HepG2 (cell line): ENCODE results near the gene C1QTNF1. TPM values are rescaled to one million over a fixed set of nuclear protein-coding genes. Genes with fewer than 3 reads are reported as not detected.
A peak's percentile ranks its signal among the peaks of the same experiment; 100 is the strongest.

Source experiments
- ATAC-seq: fragments of 200-7000 bp; cut with Tn5 transposase; 3 replicates; pipeline ENCODE4 v1.9.1; 2020; ENCODE audit warnings: mild to moderate bottlenecking, moderate library complexity
- BruUV-seq: library from RNA; stranded (reverse); fragments of 400-500 nt; replicated peaks from 2 replicates; lab custom pipeline; 2021; lab: Mats Ljungman, UMichigan
- CTCF ChIA-PET: fragments of 300-600 bp; formaldehyde crosslinking; extraction: SDS; loops from one replicate; lab custom pipeline; 2021; ENCODE audit warnings: low total read pairs, inconsistent platforms, low intra/inter-chr PET ratio; lab: Yijun Ruan, JAX
- POLR2A ChIA-PET: fragments of 350-600 bp; sonication (Branson Sonifier 250); formaldehyde crosslinking; loops from one replicate; lab custom pipeline; 2020; ENCODE audit warnings: antibody characterized with exemption, inconsistent platforms; lab: Yijun Ruan, JAX
- DNase-seq: peaks from one replicate; pipeline ENCODE4 v3.0.0-alpha.2; 2015; ENCODE audit warnings: low spot score
- FAIRE-seq: peaks from 3 replicates; lab custom pipeline; 2011; peaks lifted over from hg19 to GRCh38; lab: Jason Lieb, UNC
- H2AFZ ChIP-seq: one replicate; pipeline ENCODE4 v1.6.1; 2011; ENCODE audit warnings: low read length, inconsistent platforms
- H3K27ac ChIP-seq: fragments of 300-600 bp; 3 replicates; pipeline ENCODE4 v1.8.0; 2011; ENCODE audit warnings: mixed run types, mild to moderate bottlenecking, mixed read lengths, low read length, inconsistent platforms; ENCODE audit not compliant: insufficient read depth; ENCODE audit errors: extremely low read length
- H3K27me3 ChIP-seq, 2 experiments: fragments of 200-600 bp in 1 of 2; 2 replicates in 1 of 2; 3 replicates in 1 of 2; pipeline versions ENCODE4 v1.6.0 to v1.8.0; 2011; ENCODE audit warnings: low read length in 2 of 2, mild to moderate bottlenecking in 2 of 2, moderate library complexity in 2 of 2, inconsistent platforms in 1 of 2; ENCODE audit not compliant: insufficient read depth in 2 of 2, control insufficient read depth in 1 of 2
- H3K36me3 ChIP-seq, 2 experiments: fragments of 200-600 bp in 1 of 2; replicated peaks in 1 of 2; 2 replicates in 1 of 2; 3 replicates in 1 of 2; pipeline versions ENCODE4 v1.5.1 to v1.8.0; 2011; ENCODE audit warnings: low read length in 2 of 2, inconsistent platforms in 1 of 2; ENCODE audit not compliant: insufficient read depth in 2 of 2, control insufficient read depth in 1 of 2
- H3K4me1 ChIP-seq: 2 replicates; pipeline ENCODE4 v1.5.1; 2012; ENCODE audit warnings: low read length, inconsistent platforms; ENCODE audit not compliant: insufficient read depth
- H3K4me2 ChIP-seq: 2 replicates; pipeline ENCODE4 v1.6.0; 2011; ENCODE audit warnings: low read depth, low read length, inconsistent platforms
- H3K4me3 ChIP-seq, 3 experiments: fragments of 200-600 bp in 1 of 3; sonication (generic), shearing (Covaris generic) in 1 of 3; replicated peaks in 1 of 3; 2 replicates each; pipeline ENCODE4 v1.5.1; 2011 to 2016; ENCODE audit warnings: low read length in 3 of 3, inconsistent platforms in 2 of 3, low read depth in 2 of 3, mild to moderate bottlenecking in 2 of 3, control low read depth in 1 of 3, mixed read lengths in 1 of 3; ENCODE audit not compliant: insufficient read depth in 1 of 3
- H3K79me2 ChIP-seq: one replicate; pipeline ENCODE4 v1.6.1; 2011; ENCODE audit warnings: low read length, inconsistent platforms; ENCODE audit not compliant: insufficient read depth
- H3K9ac ChIP-seq: 2 replicates; pipeline ENCODE4 v1.6.0; 2011; ENCODE audit warnings: mild to moderate bottlenecking, low read depth, low read length, inconsistent platforms; ENCODE audit not compliant: insufficient read depth
- H3K9me3 ChIP-seq: 2 replicates; pipeline ENCODE4 v1.5.1; 2012; ENCODE audit warnings: mild to moderate bottlenecking, low read length
- H4K20me1 ChIP-seq: 2 replicates; pipeline ENCODE4 v1.6.0; 2011; ENCODE audit warnings: inconsistent platforms, mild to moderate bottlenecking, low read length, moderate library complexity; ENCODE audit not compliant: insufficient read depth
- AGO2 ChIP-seq: fragments of 200-400 bp; formaldehyde crosslinking; optimal IDR thresholded peaks from 2 replicates; pipeline ENCODE3; 2017; ENCODE audit warnings: mild to moderate bottlenecking, low read depth, low read length, moderate library complexity
- DMAP1 ChIP-seq: IDR thresholded peaks from 2 replicates; pipeline ENCODE4 v1.6.1; 2016
- ISL2 ChIP-seq: sonication (generic); formaldehyde crosslinking; IDR thresholded peaks from 2 replicates; pipeline ENCODE4 v1.5.0; 2020; ENCODE audit warnings: missing genetic modification reagents
- MBNL3 ChIP-seq: fragments of 250-450 bp; sonication (Bioruptor Pico); conservative IDR thresholded peaks from 2 replicates; pipeline ENCODE4 v1.8.0; 2022; ENCODE audit warnings: mild to moderate bottlenecking, inconsistent platforms
- SMARCE1 ChIP-seq: fragments of 450-650 bp; IDR thresholded peaks from 2 replicates; pipeline ENCODE4 v1.6.1; 2017; ENCODE audit warnings: borderline replicate concordance
- ZNF484 ChIP-seq: sonication (generic); formaldehyde crosslinking; IDR thresholded peaks from 2 replicates; pipeline ENCODE4 v1.5.1; 2020; ENCODE audit warnings: mild to moderate bottlenecking, low read depth, missing genetic modification reagents, borderline replicate concordance
- ZNF557 ChIP-seq: sonication (generic); formaldehyde crosslinking; IDR thresholded peaks from 2 replicates; pipeline ENCODE4 v1.4.0; 2020; ENCODE audit warnings: missing genetic modification reagents
- WGBS: methylation state at CpG from one replicate; pipeline ENCODE4 v1.1.6; 2017; ENCODE audit warnings: low lambda C conversion rate; 5-methylcytosine and 5-hydroxymethylcytosine counted together
- in situ Hi-C: cut with HindIII; loops from 2 replicates; pipeline ENCODE4 v1.10.0; 2017; ENCODE audit warnings: low pct_unique_long_range_greater_than_20kb; ENCODE audit not compliant: extremely low pct_ligation_motif_present
- intact Hi-C: fragments of 100-400 bp; cut with micrococcal nuclease; formaldehyde crosslinking; loops from one replicate; pipeline ENCODE4 v1.10.0; 2022; ENCODE audit not compliant: unreplicated experiment
- polyA plus RNA-seq, 8 experiments: library from polyadenylated mRNA; depleted of rRNA in 3 of 8; stranded (reverse) in 7 of 8; unstranded in 1 of 8; fragments of >200 nt; fragmentation: Illumina TruSeq in 4 of 8; extraction: Trizol in 4 of 8; gene quantifications; 2 replicates each; pipeline versions ENCODE4 v1.2.1 to v1.2.3, GENCODE V29; 2011 to 2016; ENCODE audit warnings: low read depth in 4 of 8, missing spikeins in 1 of 8, mixed read lengths in 1 of 8; ENCODE audit not compliant: insufficient read depth in 1 of 8
- total RNA-seq, 5 experiments: library from RNA; depleted of rRNA; stranded (reverse); fragments of >200 nt; fragmentation: Illumina TruSeq; extraction: Trizol; gene quantifications; 2 replicates each; pipeline ENCODE4 v1.2.3, GENCODE V29; 2016; ENCODE audit warnings: low read depth in 1 of 5
- TF ChIP-seq, protein P1 (sequence below): sonication (generic); formaldehyde crosslinking; IDR thresholded peaks from 2 replicates; pipeline ENCODE4; 2020; ENCODE audit warnings: missing genetic modification reagents, mild to moderate bottlenecking, borderline replicate concordance
- TF ChIP-seq, protein P2 (sequence below), 2 experiments: sonication (generic) in 1 of 2; formaldehyde crosslinking in 1 of 2; IDR thresholded peaks; 2 replicates each; pipeline versions ENCODE4 v1.4.0 to v1.6.1; 2018 to 2020; ENCODE audit warnings: missing genetic modification reagents in 2 of 2, borderline replicate concordance in 1 of 2, low read depth in 1 of 2, mild to moderate bottlenecking in 1 of 2, missing biosample characterization in 1 of 2

C1QTNF1 gene
- total and polyA plus RNA-seq, 2 of the 13 experiments (the other 11 are each of a cell fraction or from before 2014, with no cell fraction given): 0.18 to 0.86 TPM

DNA sequence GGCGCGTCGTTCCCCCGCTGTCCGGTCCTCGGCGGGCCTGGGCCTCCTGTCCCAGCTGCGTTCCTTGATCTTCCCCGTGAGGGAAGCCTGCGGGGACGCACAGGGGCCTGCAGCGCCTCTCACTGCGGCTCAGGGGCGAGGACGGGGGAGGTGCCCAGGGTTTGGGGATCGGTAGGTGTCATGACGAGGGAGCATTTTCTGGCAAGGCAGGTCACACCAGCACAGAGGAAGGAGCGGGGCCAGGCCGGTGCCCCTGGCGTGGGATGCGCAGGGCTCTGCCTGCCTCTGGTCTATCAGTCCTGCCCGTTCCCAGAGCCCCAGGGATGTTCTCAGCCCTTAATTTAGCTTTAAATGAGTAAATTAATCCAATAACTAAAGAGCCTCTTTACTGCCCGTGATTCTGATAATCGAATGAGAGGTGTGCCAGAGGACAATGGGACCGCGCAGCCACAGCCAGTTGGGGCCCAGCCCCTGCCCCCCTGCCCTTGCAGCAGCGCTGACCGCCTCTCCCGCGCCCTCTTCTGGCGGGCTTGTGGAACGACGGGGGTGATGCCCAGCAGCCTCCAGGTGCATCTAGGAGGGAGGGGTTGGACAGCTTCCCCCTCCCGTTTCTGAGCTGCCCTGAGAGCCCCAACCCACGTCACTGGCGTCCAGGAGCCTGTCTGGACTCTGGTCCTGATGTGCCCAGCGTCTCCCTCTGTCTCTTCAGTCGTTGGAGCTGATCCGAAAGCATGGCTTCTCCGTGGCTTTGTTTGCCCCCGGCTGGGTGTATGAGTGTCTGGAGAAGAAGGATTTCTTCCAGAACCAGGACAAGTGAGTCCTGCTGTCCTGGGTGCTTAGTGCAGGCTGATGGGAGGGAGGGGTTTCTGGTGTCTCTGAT is 58.6 kb downstream of the C1QTNF1 start (continued):
- TF ChIP-seq MBNL3 (no peak), ISL2 (CRISPR knock-in tag) (no peak), DMAP1 (CRISPR knock-in tag) (no peak), ZNF484 (CRISPR knock-in tag) (no peak), SMARCE1 (no peak)
- TF ChIP-seq, protein P1, sequence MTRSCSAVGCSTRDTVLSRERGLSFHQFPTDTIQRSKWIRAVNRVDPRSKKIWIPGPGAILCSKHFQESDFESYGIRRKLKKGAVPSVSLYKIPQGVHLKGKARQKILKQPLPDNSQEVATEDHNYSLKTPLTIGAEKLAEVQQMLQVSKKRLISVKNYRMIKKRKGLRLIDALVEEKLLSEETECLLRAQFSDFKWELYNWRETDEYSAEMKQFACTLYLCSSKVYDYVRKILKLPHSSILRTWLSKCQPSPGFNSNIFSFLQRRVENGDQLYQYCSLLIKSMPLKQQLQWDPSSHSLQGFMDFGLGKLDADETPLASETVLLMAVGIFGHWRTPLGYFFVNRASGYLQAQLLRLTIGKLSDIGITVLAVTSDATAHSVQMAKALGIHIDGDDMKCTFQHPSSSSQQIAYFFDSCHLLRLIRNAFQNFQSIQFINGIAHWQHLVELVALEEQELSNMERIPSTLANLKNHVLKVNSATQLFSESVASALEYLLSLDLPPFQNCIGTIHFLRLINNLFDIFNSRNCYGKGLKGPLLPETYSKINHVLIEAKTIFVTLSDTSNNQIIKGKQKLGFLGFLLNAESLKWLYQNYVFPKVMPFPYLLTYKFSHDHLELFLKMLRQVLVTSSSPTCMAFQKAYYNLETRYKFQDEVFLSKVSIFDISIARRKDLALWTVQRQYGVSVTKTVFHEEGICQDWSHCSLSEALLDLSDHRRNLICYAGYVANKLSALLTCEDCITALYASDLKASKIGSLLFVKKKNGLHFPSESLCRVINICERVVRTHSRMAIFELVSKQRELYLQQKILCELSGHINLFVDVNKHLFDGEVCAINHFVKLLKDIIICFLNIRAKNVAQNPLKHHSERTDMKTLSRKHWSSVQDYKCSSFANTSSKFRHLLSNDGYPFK: no peak

DNA sequence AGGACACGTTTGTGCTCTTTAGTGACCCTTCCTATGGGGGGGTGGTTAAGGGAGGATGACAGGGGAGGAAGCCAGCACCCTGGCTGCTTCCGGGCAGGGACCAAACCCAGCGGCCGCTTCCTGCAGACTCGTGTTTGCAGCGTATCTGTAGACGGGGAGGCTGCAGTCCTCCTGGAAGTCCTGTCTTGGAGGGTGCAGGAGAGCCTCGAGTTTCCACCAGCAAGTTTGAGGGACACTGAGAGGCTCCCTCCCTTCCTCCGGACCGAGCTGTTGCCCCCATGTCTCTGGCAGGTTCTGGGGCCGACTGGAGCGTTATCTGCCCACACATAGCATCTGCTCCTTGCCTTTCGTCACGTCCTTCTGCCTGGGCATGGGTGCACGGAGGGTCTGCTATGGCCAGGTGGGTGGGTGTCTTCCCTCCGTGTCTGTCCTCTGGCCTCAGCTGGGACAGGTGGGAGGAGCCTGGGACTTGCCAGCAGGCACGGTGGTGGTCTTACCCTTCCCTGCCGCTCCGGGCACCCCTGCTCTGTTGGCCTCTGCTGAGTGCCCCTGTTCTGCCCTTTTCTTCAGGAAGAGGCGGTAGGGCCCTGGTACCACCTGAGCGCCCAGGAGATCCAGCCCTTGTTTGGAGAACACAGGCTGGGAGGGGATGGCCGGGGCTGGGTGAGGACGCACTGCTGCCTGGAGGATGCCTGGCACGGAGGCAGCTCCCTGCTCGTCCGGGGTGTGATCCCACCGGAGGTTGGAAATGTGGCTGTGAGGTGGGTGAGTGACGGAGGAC is 59.4 kb downstream of the C1QTNF1 start:
- ATAC-seq: no peak

More for the DNA sequence above, 59.4 kb downstream of the C1QTNF1 start:
- Histone ChIP-seq H3K9ac (no peak overlapping the region), H3K36me3 (peaks cover 21 to 42% of the 10 kb centered on the region in 2 experiments; a peak in 4 of 5 replicates), H3K9me3 (no peaks in the 10 kb centered on the region), H3K4me3 (no peak overlapping the region), H3K79me2 (no peaks in the 10 kb centered on the region), H3K27ac (no peak overlapping the region), H3K27me3 (no peaks in the 10 kb centered on the region), H4K20me1 (peaks cover 11% of the 10 kb centered on the region; the same call in 1 of the 2 replicates), H2AFZ (no peak overlapping the region), H3K4me1 (no peaks in the 10 kb centered on the region), H3K4me2 (no peak overlapping the region)
- BruUV-seq: no TSS peak
- peak; percentile 50 for TF ChIP-seq AGO2
- TF ChIP-seq, protein P2, sequence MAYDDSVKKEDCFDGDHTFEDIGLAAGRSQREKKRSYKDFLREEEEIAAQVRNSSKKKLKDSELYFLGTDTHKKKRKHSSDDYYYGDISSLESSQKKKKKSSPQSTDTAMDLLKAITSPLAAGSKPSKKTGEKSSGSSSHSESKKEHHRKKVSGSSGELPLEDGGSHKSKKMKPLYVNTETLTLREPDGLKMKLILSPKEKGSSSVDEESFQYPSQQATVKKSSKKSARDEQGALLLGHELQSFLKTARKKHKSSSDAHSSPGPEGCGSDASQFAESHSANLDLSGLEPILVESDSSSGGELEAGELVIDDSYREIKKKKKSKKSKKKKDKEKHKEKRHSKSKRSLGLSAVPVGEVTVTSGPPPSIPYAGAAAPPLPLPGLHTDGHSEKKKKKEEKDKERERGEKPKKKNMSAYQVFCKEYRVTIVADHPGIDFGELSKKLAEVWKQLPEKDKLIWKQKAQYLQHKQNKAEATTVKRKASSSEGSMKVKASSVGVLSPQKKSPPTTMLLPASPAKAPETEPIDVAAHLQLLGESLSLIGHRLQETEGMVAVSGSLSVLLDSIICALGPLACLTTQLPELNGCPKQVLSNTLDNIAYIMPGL (CRISPR knock-in tag; IDR thresholded peaks at IDR 0.05; ENCODE audit: borderline replicate concordance in 1 of 2, low read depth in 1 of 2): no peak
- TF ChIP-seq ZNF557 (CRISPR knock-in tag): no peak
- in situ Hi-C loops: loop anchor here (5.0 kb wide), 1 partner anchor 36 kb away; no protein-coding TSS in a partner anchor
- POLR2A ChIA-PET: interaction anchor here (1.2 kb wide), 1 partner anchor 9 kb away, joined by 3 read pairs; the partner anchor contains the start of gene ENGASE
- intact Hi-C loops: no loop called here
- CTCF ChIA-PET: interaction anchor here (1.8 to 2.8 kb wide), 3 partner anchors 18 to 64 kb away, joined by 6 to 23 read pairs (median 22); no protein-coding TSS in a partner anchor
- DNase-seq: no peak
- FAIRE-seq: no peak
- 96% methylated on average over 22 of the region's 28 CpGs for WGBS
